Occipital lobe (tissue), 2 donors: ENCODE data around the gene FGF11. TPM values are rescaled to one million over a fixed set of nuclear protein-coding genes. Genes with fewer than 3 reads are reported as not detected.

Experiments
- DNase-seq: peaks from one replicate; lab custom pipeline; 2025; lab: John Stamatoyannopoulos, UW
- total RNA-seq: library from RNA; depleted of rRNA; stranded (reverse); fragments of >200 nt; gene quantifications from one replicate; pipeline ENCODE4 v1.2.3, GENCODE V29; 2014

FGF11 gene
- total RNA-seq, 1 donor from 2014 or later = 18.2 TPM

DNA sequence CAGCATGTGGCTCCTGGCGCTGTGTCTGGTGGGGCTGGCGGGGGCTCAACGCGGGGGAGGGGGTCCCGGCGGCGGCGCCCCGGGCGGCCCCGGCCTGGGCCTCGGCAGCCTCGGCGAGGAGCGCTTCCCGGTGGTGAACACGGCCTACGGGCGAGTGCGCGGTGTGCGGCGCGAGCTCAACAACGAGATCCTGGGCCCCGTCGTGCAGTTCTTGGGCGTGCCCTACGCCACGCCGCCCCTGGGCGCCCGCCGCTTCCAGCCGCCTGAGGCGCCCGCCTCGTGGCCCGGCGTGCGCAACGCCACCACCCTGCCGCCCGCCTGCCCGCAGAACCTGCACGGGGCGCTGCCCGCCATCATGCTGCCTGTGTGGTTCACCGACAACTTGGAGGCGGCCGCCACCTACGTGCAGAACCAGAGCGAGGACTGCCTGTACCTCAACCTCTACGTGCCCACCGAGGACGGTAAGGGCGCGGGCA is 31.0 kb upstream of the FGF11 start:
- DNase-seq = no peak

DNA sequence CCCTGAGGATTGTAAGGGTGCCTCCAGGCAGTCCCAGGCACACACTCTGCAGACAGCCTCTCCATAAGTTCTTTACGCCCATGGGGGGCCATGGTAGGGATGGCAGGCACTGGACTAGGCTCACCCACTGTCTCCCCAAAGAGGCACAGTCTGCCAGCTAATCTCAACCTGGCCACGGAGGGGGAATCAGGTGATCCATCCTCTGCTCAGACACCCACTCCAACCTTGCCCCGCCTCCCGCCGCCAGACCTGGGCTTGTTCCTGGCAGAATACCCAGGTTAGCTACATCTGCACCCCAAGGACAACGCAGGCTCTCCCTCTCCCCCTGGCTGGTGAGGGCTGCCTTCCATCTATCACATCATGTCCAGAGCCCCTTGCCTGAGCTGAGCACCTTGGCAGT is 30.4 kb upstream of the FGF11 start:
- no peak for DNase-seq

DNA sequence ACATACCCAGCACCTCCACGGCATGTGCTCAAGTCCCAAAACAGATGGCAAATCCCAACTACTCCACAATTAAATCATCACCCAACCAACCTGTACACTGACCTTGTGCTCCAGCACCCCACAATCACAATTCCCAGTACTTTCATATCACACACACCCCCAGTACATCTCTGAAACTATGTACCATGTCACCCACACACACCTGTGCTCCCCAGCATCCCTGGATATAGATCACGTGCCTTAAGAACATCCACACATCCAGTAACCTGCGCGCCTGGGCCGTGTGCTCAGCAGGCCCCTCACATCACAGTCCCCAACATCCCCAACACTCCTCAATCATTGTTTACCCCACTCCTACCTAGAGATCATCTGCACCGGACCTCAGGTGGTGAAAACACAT is 29.6 kb upstream of the FGF11 start:
- DNase-seq = no peak

DNA sequence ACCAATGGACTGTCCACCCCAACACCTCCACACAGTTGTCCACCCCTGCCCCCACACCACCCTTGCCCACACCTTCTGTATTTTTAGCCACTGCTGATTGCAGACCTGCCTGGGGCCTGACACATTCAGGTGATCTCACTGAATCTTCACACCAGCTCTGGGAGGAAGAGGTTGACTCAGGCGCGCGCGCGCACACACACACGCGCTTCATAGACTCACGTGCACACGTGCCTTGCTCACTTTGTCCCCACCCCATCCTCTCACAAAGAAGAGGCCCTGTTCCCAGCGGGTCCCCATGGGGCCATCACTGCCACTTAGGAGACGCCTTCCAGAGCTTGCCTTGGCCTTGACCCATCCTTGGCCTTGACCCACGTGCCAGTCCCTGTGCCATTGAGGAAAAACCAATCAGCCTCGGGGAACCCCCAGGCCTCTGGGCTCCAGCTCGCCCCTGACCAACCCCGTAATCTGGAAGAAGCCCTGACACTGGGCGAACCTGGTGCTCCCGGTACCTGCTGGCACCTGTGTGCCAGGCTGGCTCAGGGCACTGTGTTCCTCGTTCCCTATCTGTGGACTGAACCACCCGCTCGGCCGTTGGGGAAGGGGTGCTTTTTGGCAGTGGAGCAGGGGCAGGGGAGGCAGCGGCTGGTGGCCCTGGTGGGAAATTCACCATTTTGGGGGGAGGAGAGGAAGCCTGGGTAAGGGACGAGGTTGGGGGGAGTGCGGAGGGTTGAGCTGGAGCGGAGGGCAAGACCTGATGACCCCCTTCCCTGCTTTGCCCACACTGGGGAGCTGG is 28.5 kb upstream of the FGF11 start:
- DNase-seq = no peak

DNA sequence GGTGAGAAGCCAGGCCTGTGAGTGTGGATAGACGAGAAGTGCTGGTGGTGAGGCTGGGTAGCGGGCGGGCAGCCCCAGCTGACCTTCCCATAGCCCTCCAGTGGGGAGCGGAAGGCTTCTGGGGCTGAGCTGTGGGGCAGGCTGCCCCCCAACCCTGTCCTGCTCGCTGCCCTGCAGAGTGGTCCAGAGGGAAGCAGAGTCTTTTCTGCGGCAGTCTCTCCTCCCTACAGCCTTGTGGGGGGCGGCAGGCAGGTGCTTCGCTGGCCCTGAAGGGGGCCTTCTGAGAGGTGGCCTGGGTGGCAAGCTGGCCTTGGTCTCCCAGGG is 27.9 kb upstream of the FGF11 start:
- no peak for DNase-seq

DNA sequence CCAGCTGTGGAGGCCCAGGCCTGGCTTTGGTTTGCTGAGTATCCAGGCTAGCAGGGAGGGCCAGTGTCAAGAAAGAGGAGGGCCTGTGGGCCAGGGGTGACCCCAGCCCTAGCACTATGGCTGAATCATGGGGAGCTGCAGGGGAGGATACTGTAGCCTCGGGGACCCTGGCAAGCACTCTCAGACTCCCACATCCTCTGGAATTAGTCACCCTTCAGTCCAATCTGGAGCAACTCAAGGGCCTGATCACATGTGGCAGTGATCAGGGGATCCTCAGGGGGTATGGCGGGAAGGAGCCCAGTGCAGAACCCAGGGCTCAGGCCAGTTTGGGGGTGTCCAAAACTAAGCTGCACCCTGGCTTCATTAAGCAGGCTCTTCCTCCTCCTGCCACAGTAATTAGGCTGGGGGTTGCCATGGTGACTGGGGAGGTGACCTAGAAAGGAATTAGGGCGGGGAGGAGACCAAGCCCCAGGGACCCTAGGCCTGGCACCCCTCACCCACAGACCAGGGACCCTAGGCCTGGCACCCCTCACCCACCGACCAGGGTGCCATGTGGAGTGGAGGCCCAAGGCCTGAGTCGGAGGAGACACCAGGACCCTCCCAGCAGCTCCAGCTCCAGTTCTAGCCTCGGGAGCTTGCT is 25.8 kb upstream of the FGF11 start:
- DNase-seq = no peak

DNA sequence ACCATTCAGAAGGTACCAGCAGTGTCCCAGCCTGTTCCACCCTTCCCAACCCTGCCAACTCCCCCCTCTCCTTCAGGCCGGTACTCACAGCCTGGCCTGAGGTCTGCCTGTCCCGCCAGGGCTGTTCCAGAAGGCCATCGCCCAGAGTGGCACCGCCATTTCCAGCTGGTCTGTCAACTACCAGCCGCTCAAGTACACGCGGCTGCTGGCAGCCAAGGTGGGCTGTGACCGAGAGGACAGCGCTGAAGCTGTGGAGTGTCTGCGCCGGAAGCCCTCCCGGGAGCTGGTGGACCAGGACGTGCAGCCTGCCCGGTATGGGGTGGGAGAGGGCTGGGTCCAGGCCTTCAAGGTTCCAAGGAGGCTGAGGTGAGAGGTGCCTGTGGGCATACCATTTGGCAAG is 24.5 kb upstream of the FGF11 start:
- no peak for DNase-seq

DNA sequence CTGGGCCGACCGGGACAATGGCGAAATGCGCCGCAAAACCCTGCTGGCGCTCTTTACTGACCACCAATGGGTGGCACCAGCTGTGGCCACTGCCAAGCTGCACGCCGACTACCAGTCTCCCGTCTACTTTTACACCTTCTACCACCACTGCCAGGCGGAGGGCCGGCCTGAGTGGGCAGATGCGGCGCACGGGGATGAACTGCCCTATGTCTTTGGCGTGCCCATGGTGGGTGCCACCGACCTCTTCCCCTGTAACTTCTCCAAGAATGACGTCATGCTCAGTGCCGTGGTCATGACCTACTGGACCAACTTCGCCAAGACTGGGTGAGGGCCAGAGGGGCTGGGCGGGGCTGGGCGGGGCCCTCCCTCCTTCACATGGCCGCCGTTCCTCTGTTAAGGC is 23.5 kb upstream of the FGF11 start:
- no peak for DNase-seq

DNA sequence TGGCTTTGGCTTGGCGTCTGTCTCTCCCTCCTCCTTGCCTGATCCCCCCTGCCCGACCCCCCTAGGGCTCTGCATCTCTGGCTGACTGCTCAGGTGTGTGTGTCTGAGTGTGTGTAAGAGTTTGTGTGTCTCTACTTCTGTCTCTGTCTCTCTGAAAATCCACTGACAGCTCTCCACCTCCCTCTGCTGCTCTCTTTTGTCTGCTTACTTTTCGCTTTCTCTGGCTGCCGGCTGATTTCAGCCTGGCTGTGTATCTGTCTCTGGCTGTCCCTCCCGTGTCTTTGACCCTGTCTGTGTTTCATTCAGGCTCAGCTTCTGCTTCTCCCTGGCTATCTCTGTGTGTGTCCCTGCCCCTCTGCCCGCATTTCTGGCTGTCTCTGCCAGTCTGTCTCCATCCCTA is 23.0 kb upstream of the FGF11 start:
- no peak for DNase-seq

DNA sequence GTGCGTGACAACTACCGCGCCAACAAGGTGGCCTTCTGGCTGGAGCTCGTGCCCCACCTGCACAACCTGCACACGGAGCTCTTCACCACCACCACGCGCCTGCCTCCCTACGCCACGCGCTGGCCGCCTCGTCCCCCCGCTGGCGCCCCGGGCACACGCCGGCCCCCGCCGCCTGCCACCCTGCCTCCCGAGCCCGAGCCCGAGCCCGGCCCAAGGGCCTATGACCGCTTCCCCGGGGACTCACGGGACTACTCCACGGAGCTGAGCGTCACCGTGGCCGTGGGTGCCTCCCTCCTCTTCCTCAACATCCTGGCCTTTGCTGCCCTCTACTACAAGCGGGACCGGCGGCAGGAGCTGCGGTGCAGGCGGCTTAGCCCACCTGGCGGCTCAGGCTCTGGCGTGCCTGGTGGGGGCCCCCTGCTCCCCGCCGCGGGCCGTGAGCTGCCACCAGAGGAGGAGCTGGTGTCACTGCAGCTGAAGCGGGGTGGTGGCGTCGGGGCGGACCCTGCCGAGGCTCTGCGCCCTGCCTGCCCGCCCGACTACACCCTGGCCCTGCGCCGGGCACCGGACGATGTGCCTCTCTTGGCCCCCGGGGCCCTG is 22.2 kb upstream of the FGF11 start:
- no peak for DNase-seq

DNA sequence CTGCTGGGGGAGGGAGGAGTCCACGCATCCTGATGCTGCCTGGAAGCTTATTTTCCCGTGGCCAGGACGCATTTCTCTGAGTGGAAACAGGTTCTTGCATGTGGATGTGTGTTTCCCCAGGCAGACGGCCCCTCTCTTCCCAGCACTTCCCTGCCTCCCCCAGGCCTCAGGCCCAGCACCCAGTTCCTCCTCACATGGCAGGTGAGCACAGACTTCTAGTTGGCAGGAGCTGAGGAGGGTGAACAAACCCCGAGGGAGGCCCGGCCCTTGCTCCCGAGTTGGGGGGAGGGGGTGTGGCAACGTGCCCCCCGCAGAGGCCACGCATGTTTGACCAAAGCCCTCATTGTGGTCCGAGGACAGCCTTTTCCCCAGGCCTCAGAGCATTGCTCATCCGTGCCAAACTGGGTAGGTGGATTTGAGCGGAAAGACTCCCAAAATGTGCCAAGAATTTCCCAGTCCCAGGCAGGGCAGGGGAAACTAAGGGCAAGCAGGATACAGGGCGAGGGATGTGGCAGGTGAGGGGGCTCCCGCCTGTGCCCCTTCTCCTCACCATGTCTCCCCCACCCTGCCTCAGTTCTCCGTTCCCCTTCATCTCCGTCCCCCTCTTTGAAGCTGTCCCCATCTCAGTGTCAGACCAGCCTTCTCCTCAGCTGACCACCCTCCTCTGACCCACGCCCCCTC is 20.7 kb upstream of the FGF11 start:
- DNase-seq = no peak

DNA sequence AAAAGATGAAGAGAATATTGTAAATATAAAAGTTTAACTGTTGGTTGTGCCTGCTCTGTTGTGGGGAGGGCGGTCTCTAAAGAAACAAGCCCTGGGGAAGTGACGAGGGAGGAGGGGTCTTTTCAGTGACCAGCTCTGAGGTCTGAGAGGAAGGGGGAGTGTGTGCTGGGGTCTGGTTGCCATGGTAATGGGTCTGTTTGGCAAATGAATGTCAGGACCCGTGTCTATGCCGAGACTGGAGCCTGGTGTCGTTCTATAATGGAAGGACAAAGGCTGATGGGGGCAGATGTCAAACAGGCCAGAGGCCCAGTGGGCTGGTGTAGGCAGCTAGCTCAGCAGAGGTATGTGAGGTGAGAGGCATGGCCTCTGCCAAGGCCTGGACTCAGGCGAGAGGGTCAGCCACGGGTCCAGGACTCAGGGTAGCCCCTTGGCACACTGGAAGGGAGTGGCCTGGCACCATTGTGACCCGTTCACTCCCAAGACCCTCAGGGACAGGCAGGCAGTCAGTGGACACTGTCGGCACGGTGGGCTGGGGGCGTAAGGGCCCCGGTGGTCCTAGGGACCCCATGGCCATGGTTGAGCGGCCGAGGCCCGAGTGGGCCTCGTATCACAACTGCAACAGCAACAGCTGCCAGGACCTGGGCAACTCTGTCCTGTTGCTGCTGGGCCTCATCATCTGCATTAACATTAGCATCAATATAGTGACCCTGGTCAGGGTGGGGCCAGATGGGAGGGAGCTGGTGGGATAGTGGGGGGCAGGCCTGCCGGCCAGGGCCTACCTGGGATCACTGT is 19.3 kb upstream of the FGF11 start, which contains the start of gene SPEM1:
Gene SPEM1, plus strand, starts transcription at position 506 of the 792 bp plus-strand sequence. Its CDS starts 61 bp downstream, at position 567.
- DNase-seq = no peak

DNA sequence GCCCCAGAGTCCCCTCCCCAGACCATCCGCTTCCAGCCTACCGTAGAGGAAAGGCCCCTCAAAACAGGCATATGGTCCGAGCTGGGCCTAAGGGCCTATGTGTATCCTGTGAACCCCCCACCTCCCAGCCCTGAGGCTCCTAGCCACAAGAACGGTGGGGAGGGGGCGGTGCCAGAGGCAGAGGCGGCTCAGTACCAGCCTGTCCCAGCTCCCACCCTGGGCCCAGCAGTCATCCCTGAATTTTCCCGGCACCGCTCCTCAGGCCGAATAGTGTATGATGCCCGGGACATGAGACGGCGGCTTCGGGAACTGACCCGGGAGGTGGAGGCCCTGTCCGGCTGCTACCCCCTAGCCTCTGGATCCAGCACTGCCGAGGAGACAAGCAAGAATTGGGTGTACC is 18.1 kb upstream of the FGF11 start:
- no peak for DNase-seq

DNA sequence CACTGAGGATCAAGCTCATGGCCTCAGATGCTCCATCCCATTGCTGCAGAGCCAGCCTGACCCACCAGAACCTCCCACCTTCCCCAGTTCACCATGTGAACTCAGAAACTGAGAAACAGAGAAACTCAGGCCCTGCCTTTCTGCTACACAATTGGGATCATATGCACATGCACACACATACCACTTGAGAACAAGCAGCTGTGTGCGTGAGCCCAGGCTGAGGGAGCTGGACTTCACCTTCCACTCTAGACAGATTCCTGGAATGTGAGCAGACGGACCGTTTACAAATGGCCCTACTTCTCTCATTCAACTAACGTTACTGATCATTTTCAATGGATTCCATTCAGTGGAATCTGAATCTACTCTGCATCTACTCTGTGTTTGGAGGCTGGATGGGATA is 15.6 kb upstream of the FGF11 start:
- no peak for DNase-seq

DNA sequence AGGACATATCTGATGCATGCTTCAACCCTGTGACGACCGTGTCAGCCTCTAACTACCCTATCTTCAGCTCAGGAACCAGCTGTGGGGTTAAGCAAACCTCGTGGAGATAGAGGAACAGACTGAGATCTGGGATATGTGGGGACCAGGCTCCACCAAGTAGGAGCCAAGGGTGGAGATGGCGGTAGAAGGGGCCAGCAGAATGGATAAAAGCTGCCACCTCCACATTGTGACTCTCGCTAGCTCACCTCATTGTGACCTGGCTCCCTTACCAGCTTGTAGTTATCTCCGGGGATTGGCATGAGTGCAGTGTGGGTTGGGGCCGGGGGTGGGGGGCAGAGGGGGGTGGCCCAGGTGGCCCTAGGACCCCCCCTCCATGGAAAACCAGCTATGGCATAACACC is 14.0 kb upstream of the FGF11 start, which contains the start of gene SPEM2:
Gene SPEM2, plus strand, starts transcription at position 301 of the 400 bp plus-strand sequence. Its CDS starts 73 bp downstream, at position 374.
- no peak for DNase-seq

DNA sequence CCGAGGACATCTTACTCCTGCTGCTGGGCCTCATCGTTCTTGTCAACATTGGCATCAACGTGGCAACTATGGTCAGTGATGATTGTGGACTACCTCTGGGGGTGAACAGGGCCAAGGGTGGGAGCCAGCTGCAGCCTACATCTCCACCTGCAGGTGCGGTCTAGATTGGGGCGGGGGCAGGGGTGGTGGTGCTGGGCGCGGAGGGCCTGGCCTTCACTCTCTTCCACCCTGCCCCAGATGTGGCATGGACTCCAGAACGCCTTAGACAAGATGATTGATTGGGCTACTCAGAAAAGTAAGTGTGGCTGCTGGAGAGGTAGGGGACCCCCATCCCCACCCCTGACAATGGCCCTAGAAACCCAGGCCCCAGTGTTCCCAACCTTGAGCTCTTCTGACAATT is 13.6 kb upstream of the FGF11 start:
- no peak for DNase-seq

DNA sequence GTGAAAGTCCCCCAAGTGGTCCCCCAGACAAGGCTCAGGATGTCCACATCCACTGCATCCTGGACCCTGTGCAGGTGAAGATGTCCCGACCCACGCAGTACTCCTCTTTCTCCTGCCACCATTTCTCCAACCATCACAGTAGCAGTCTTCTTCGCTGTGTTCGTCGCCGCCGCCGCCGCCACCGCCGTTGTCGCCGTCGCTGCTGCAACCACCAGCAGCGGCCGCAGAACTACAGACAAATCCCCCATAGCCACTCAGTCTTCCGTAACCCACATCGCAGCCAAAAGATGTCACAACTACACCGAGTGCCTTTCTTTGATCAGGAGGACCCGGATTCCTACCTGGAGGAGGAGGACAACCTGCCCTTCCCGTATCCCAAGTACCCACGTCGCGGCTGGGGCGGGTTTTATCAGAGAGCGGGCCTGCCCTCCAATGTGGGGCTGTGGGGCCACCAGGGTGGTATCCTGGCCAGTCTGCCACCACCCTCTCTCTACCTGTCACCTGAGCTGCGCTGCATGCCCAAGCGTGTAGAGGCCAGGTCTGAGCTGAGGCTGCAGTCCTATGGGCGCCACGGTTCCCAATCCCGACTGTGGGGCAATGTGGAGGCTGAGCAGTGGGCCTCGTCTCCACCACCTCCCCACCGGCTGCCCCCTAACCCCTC is 13.0 kb upstream of the FGF11 start:
- no peak for DNase-seq

DNA sequence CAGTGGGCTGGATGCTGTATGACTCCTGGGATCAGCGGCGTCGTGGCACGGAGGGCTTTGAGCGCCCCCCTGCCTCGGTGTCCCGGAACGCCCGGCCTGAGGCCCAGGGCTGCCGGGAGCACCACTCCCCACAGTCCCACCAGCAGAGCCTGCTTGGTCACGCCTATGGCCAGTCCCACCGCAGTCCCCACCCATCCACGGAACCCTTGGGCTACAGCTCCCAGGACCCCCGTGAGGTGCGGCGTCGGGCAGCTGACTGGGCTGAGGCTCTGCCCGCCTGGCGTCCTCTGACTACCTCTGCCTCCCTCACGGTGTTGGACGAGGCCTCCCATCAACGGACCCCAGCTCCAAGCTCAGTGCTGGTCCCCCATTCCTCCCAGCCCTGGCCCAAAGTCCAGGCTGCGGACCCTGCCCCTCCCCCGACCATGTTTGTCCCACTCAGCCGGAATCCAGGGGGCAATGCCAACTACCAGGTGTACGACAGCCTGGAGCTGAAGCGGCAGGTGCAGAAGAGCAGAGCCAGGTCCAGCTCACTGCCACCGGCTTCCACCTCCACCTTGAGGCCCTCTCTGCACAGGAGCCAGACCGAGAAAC is 12.3 kb upstream of the FGF11 start:
- DNase-seq = no peak

DNA sequence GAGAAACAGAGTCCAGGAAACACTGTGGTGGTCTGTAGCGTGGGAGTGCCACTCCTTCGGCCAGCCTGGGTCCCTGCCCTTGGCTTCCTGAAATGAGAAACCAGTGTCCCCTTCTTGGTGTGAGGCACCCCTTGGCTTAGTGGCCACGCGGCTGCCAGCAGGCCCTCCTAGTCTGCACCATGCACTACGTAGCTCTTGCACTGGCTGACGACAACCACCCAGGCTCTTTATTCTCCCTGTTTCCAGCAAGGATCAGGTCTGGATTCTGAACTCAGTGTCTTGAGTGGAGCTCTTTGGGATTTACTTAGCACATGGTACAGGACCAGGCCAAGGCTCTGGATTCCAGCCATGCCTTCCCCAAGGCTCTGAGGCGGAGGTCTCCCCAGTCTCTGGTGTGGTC is 11.8 kb upstream of the FGF11 start:
- DNase-seq = no peak

DNA sequence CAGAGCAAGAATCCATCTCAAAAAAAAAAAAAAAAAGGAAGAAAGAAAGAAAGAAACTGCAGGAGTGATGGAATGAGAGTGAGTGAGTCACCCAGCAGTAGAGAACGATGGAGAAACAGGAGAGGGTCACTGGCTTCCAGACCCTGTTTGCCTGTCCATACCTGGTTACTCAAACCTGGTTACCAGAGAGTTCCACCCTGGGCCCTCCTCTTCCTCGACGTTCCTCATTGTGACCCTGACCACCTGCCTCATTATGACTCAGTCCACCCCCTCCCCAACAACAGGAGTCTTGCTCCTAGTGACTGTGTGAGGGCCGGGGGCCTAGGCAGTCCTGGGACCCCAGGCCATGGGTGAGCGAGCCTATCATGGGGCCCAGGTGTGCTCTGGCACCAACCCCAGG is 10.8 kb upstream of the FGF11 start, which contains the start of gene SPEM3:
Gene SPEM3, plus strand, starts transcription at position 301 of the 400 bp plus-strand sequence. Its CDS starts 46 bp downstream, at position 347.
- no peak for DNase-seq
